ENCODE data around the gene RIPK3. TPM values are rescaled to one million over a fixed set of nuclear protein-coding genes. Genes with fewer than 3 reads are reported as not detected.

The RIPK3 gene
- total RNA-seq, 1 donor: 9.9 TPM

- Histone ChIP-seq H3K27me3 (ENCODE audit: insufficient read depth, low read length) (no peaks in the 10 kb centered on the region), H3K4me1 (ENCODE audit: insufficient read depth, low read length) (peaks cover 44% of the 10 kb centered on the region), H3K9me3 (ENCODE audit: low read depth, low read length) (no peaks in the 10 kb centered on the region), H3K4me3 (ENCODE audit: low read length) (no peak overlapping the region)
These were observed 43.2 kb downstream of the RIPK3 start for GRCh38 chr14:24296341-24297157.

GRCh38 chr14:24293525-24293924 is 46.3 kb downstream of the RIPK3 start:
- Histone ChIP-seq H3K4me3 (ENCODE audit: low read length) (no peak overlapping the region), H3K4me1 (ENCODE audit: insufficient read depth, low read length) (peaks cover 19% of the 10 kb centered on the region), H3K27me3 (ENCODE audit: insufficient read depth, low read length) (no peaks in the 10 kb centered on the region), H3K9me3 (ENCODE audit: low read depth, low read length) (no peaks in the 10 kb centered on the region)

- peaks cover 8% of the 10 kb centered on the region for H3K4me1 ChIP-seq (ENCODE audit: insufficient read depth, low read length)
These were observed 47.5 kb downstream of the RIPK3 start for GRCh38 chr14:24292118-24292807.

GRCh38 chr14:24291446-24292117 is 48.2 kb downstream of the RIPK3 start:
- Histone ChIP-seq H3K9me3 (ENCODE audit: low read depth, low read length) (no peaks in the 10 kb centered on the region), H3K4me3 (ENCODE audit: low read length) (no peak overlapping the region), H3K27me3 (ENCODE audit: insufficient read depth, low read length) (no peaks in the 10 kb centered on the region), H3K4me1 (ENCODE audit: insufficient read depth, low read length) (peaks cover 1% of the 10 kb centered on the region)

More at GRCh38 chr14:24292118-24292807, 47.5 kb downstream of the RIPK3 start:
- no peak overlapping the region for H3K4me3 ChIP-seq (ENCODE audit: low read length)
- H3K27me3 ChIP-seq (ENCODE audit: insufficient read depth, low read length): no peaks in the 10 kb centered on the region
- H3K9me3 ChIP-seq (ENCODE audit: low read depth, low read length): no peaks in the 10 kb centered on the region

- no peaks in the 10 kb centered on the region for H3K4me1 ChIP-seq (ENCODE audit: insufficient read depth, low read length)
- no peaks in the 10 kb centered on the region for H3K27me3 ChIP-seq (ENCODE audit: insufficient read depth, low read length)
These were observed 49.0 kb downstream of the RIPK3 start for GRCh38 chr14:24290746-24291145.

GRCh38 chr14:24289649-24290280 is 50.0 kb downstream of the RIPK3 start:
- Histone ChIP-seq H3K4me3 (ENCODE audit: low read length) (no peak overlapping the region), H3K27me3 (ENCODE audit: insufficient read depth, low read length) (no peaks in the 10 kb centered on the region), H3K9me3 (ENCODE audit: low read depth, low read length) (no peaks in the 10 kb centered on the region), H3K4me1 (ENCODE audit: insufficient read depth, low read length) (no peaks in the 10 kb centered on the region)

More at GRCh38 chr14:24290746-24291145, 49.0 kb downstream of the RIPK3 start:
- Histone ChIP-seq H3K9me3 (ENCODE audit: low read depth, low read length) (no peaks in the 10 kb centered on the region), H3K4me3 (ENCODE audit: low read length) (no peak overlapping the region)

GRCh38 chr14:24286996-24287395 is 52.8 kb downstream of the RIPK3 start:
- no peaks in the 10 kb centered on the region for H3K27me3 ChIP-seq (ENCODE audit: insufficient read depth, low read length)
- peaks cover 8% of the 10 kb centered on the region for H3K4me1 ChIP-seq (ENCODE audit: insufficient read depth, low read length)
- H3K9me3 ChIP-seq (ENCODE audit: low read depth, low read length): no peaks in the 10 kb centered on the region
- no peak overlapping the region for H3K4me3 ChIP-seq (ENCODE audit: low read length)

Other genes with a start within 250 kb of the RIPK3 start
- 4.6 TPM for gene PCK2, start 245.7 kb downstream of the RIPK3 start, total RNA-seq
- 59.1 TPM for gene DCAF11, start 225.2 kb downstream of the RIPK3 start, total RNA-seq
- gene NRL, start 225.0 kb downstream of the RIPK3 start, total RNA-seq: 1.2 TPM
- 0.42 TPM for gene FITM1, start 209.3 kb downstream of the RIPK3 start, total RNA-seq
- 218 TPM for gene PSME1, start 203.8 kb downstream of the RIPK3 start, total RNA-seq
- 4.1 TPM for gene EMC9, start 198.4 kb downstream of the RIPK3 start, total RNA-seq
- gene PSME2, start 193.4 kb downstream of the RIPK3 start, total RNA-seq: 78.9 TPM
- 38.4 TPM for gene RNF31, start 192.5 kb downstream of the RIPK3 start, total RNA-seq
- gene IRF9, start 178.7 kb downstream of the RIPK3 start, total RNA-seq: 126 TPM
- gene REC8, start 167.9 kb downstream of the RIPK3 start, total RNA-seq: 22.7 TPM
- gene IPO4, start 151.2 kb downstream of the RIPK3 start, total RNA-seq: 13.3 TPM
- gene TM9SF1, start 144.6 kb downstream of the RIPK3 start, total RNA-seq: 13.6 TPM
- gene TSSK4, start 134.3 kb downstream of the RIPK3 start, total RNA-seq: 0.31 TPM
- 90.8 TPM for gene CHMP4A, start 126.5 kb downstream of the RIPK3 start, total RNA-seq
- gene MDP1, start 123.9 kb downstream of the RIPK3 start, total RNA-seq: 4.5 TPM
- gene NEDD8, start 107.6 kb downstream of the RIPK3 start, total RNA-seq: 51.2 TPM
- gene GMPR2, start 107.1 kb downstream of the RIPK3 start, total RNA-seq: 31.1 TPM
- 70.7 TPM for gene TINF2, start 97.4 kb downstream of the RIPK3 start, total RNA-seq
- 4.2 TPM for gene TGM1, start 76.8 kb downstream of the RIPK3 start, total RNA-seq
- gene RABGGTA, start 68.4 kb downstream of the RIPK3 start, total RNA-seq: 25.1 TPM
- 10.4 TPM for gene DHRS1, start 40.2 kb downstream of the RIPK3 start, total RNA-seq
- 11.2 TPM for gene NOP9, start 40.1 kb downstream of the RIPK3 start, total RNA-seq
- 14.4 TPM for gene CIDEB, start 32.0 kb downstream of the RIPK3 start, total RNA-seq
- gene LTB4R2, start 29.9 kb downstream of the RIPK3 start, total RNA-seq: 12.6 TPM
- gene LTB4R, start 28.5 kb downstream of the RIPK3 start, total RNA-seq: 12.5 TPM
- gene ADCY4, start 4.9 kb downstream of the RIPK3 start, total RNA-seq: 2.3 TPM
- 0.10 TPM for gene NFATC4, start 28.2 kb upstream of the RIPK3 start, total RNA-seq
- under 0.01 TPM for gene NYNRIN, start 59.0 kb upstream of the RIPK3 start, total RNA-seq
- 0.84 TPM for gene CBLN3, start 89.7 kb upstream of the RIPK3 start, total RNA-seq
- gene KHNYN, start 90.0 kb upstream of the RIPK3 start, total RNA-seq: 148 TPM
- 21.6 TPM for gene SDR39U1, start 102.8 kb upstream of the RIPK3 start, total RNA-seq
- gene CMA1, start 168.3 kb upstream of the RIPK3 start, total RNA-seq: not detected
- gene CTSG, start 236.3 kb upstream of the RIPK3 start, total RNA-seq: not detected

Data from mononuclear cell (primary cell).